Tibial nerve (tissue), 4 donors: ENCODE data around the gene RNF13. TPM values are rescaled to one million over a fixed set of nuclear protein-coding genes. Genes with fewer than 3 reads are reported as not detected.
A peak's percentile ranks its signal among the peaks of the same experiment; 100 is the strongest.

ENCODE experiments used
- DNase-seq, 2 donors: peaks; one replicate each; pipeline ENCODE4 v3.0.0-alpha.2; 2019; ENCODE audit warnings: low spot score in 2 of 2
- H3K27ac ChIP-seq, 4 donors: fragments of 200-600 bp; sonication (generic) in 3 of 4; one replicate each; pipeline ENCODE4 v1.5.1; 2017 to 2019; ENCODE audit warnings: mild to moderate bottlenecking in 1 of 4
- H3K27me3 ChIP-seq, 2 donors: fragments of 200-600 bp; sonication (generic) in 1 of 2; one replicate each; pipeline versions ENCODE4 v1.5.1 to v1.6.0; 2017 to 2019
- H3K36me3 ChIP-seq, 3 donors: fragments of 200-600 bp; sonication (generic); one replicate each; pipeline ENCODE4 v1.5.1; 2018 to 2019
- H3K4me1 ChIP-seq, 4 donors: fragments of 200-600 bp; sonication (generic) in 3 of 4; one replicate each; pipeline ENCODE4 v1.5.1; 2017 to 2019
- H3K4me3 ChIP-seq, 4 donors: fragments of 200-600 bp; sonication (generic) in 3 of 4; one replicate each; pipeline ENCODE4 v1.5.1; 2017 to 2019; ENCODE audit warnings: mild to moderate bottlenecking in 1 of 4, moderate library complexity in 1 of 4
- H3K9me3 ChIP-seq, 4 donors: fragments of 200-600 bp; sonication (generic) in 3 of 4; one replicate each; pipeline ENCODE4 v1.5.1; 2017 to 2019
- EP300 ChIP-seq, 2 donors: sonication (generic); formaldehyde crosslinking; IDR thresholded peaks; one replicate each; pipeline ENCODE4 v1.6.1; 2017; ENCODE audit warnings: antibody characterized with exemption in 2 of 2, mild to moderate bottlenecking in 1 of 2
- POLR2A ChIP-seq, 2 donors: fragments of 450-650 bp; IDR thresholded peaks; one replicate each; pipeline ENCODE4 v1.6.1; 2017; ENCODE audit warnings: antibody characterized with exemption in 2 of 2, mild to moderate bottlenecking in 2 of 2, moderate library complexity in 2 of 2
- WGBS, 2 donors: methylation state at CpG; one replicate each; pipeline ENCODE4 v1.1.5; 2018; 5-methylcytosine and 5-hydroxymethylcytosine counted together
- total RNA-seq, 4 donors: library from RNA; depleted of rRNA; stranded (reverse); fragments of >200 nt; gene quantifications; one replicate each; pipeline ENCODE4 v1.1.0, GENCODE V29; 2016
- TF ChIP-seq, protein P1 (sequence below), 5 experiments: fragments of 200-600 bp in 3 of 5; fragments of 450-650 bp in 2 of 5; sonication (generic) in 3 of 5; IDR thresholded peaks; one replicate each; pipeline ENCODE4 v1.5.1; 2016 to 2019; ENCODE audit warnings: antibody characterized with exemption in 5 of 5, mild to moderate bottlenecking in 3 of 5, moderate library complexity in 2 of 5

The RNF13 gene
- total RNA-seq, 4 donors from 2014 or later, result 107 to 142 (median 128) TPM

DNA sequence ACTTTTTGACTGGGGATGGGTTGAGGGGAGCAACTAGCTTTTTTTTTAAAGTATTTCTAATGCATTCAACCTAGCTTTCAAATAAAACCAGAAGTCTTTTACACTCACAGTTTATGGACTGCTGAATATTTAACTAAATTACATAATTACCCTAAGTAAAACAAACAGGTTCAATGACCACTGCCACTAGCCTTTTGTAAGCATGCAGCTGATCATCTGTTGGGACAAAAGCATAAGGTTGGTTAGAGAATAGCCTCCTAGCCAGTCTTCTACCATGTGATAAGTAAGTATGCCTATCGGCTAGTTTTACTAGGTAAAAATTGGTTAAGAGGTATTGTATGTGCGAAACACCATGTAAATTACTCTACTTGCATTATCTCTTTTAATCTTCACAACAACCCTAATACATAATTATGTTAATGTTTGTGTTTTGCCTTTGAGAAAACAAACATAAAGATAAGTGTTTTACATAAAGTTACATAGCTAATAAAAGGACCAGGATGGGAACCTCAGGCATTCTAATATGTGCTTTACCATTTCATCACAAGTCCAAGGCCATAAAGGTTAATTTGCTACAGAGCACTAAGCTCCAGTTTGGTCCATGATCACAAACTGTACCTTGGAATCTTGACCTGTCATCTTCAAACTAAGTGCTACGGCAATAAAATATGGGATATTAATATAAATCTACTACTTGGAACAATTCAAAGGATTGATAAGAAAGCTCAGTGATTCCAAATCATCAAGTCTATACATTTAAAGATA is 144.5 kb downstream of the RNF13 start:
- Histone ChIP-seq H3K27ac (no peak overlapping the region), H3K36me3 (peaks cover 0 to 17% (median 0%) of the 10 kb centered on the region in 3 donors), H3K4me1 (peaks cover 0 to 36% (median 8%) of the 10 kb centered on the region in 4 donors), H3K27me3 (no peaks in the 10 kb centered on the region), H3K4me3 (no peak overlapping the region), H3K9me3 (no peaks in the 10 kb centered on the region)
- DNase-seq, result no peak
- no peak for TF ChIP-seq POLR2A (IDR thresholded peaks at IDR 0.05)
- TF ChIP-seq EP300 (IDR thresholded peaks at IDR 0.05), result no peak
- TF ChIP-seq, protein P1, sequence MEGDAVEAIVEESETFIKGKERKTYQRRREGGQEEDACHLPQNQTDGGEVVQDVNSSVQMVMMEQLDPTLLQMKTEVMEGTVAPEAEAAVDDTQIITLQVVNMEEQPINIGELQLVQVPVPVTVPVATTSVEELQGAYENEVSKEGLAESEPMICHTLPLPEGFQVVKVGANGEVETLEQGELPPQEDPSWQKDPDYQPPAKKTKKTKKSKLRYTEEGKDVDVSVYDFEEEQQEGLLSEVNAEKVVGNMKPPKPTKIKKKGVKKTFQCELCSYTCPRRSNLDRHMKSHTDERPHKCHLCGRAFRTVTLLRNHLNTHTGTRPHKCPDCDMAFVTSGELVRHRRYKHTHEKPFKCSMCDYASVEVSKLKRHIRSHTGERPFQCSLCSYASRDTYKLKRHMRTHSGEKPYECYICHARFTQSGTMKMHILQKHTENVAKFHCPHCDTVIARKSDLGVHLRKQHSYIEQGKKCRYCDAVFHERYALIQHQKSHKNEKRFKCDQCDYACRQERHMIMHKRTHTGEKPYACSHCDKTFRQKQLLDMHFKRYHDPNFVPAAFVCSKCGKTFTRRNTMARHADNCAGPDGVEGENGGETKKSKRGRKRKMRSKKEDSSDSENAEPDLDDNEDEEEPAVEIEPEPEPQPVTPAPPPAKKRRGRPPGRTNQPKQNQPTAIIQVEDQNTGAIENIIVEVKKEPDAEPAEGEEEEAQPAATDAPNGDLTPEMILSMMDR (IDR thresholded peaks at IDR 0.05), result no peak
- WGBS, 2 donors, result 97 to 99% methylated on average over 3 of the region's 3 CpGs

DNA sequence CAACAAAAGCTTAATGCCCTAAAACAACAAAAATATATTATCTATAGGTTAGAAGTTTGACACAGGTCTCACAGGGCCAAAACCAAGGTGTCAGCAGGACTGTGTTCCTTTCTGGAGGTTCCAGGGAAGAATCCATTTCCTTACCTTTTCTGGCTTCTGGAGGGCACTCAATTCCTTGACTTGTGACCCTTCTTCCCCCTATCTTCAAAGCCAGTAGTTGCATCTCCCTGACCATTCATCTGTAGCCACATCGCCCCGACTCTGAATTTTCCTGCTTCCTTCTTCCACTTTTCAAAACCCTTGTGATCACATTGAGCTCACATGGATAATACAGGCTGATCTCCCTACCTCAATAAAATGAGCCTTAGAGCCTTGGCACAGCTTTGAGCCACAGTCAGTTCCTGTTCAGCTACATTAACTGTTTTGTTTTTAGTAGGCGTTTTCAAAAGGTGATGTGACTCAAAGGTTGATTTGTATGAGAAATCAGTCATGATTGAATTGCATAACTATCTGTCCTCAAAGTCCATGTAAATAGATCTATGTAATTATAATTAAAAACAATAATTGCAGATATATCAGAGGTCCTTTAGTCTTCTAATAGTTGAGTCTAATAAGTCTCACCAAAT is 145.3 kb downstream of the RNF13 start:
- TF ChIP-seq EP300 (IDR thresholded peaks at IDR 0.05) (no peak), POLR2A (IDR thresholded peaks at IDR 0.05) (no peak)
- TF ChIP-seq, protein P1 (IDR thresholded peaks at IDR 0.05), result no peak

DNA sequence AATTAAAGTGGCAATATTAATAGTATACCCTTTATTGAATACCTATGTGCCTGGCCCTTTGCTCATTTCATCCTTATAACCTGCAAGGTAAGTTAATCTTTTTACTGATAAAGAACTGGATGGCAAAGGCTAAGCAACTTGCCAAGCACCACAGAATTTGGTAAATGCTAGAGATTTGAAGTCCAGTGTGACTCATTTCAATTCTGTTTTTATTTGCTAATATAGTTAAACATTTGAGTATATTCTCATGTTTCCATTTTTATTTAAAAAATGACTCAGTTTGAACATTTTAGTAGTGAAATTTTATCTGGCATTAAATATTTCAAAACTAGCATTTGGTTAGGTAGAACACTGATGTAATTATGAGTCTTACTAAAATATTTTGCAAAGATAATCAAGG is 146.4 kb downstream of the RNF13 start:
- peaks cover 0 to 36% (median 3%) of the 10 kb centered on the region in 4 donors for H3K4me1 ChIP-seq
- no peak overlapping the region for H3K4me3 ChIP-seq

More for the DNA sequence above, 145.3 kb downstream of the RNF13 start:
- no peak for DNase-seq
- Histone ChIP-seq H3K4me1 (peaks cover 0 to 36% (median 8%) of the 10 kb centered on the region in 4 donors), H3K27ac (no peak overlapping the region), H3K4me3 (no peak overlapping the region), H3K27me3 (no peaks in the 10 kb centered on the region), H3K9me3 (no peaks in the 10 kb centered on the region), H3K36me3 (peaks cover 0 to 17% (median 0%) of the 10 kb centered on the region in 3 donors)
- WGBS, 2 donors, result 90 to 91% methylated on average over 3 of the region's 3 CpGs

DNA sequence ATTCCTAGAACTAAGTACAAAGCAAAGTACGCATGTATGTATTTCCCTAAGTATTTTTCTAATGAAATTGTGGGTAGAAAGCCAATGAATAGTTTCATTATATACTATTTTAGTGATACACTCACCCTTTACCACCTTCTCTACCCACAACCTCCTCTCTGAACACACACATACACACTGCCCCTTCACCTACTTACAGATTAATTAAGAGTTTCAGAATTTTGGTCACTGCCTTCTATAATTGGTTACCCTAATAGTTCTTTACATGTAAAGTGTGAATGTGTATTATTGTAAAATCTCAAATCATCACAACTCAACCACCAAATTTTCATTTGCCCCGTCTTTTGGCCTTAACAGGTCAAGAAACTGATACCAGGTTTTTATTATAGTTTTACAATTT is 150.5 kb downstream of the RNF13 start:
- H3K27ac ChIP-seq, result no peak overlapping the region
- TF ChIP-seq POLR2A (IDR thresholded peaks at IDR 0.05) (no peak), EP300 (IDR thresholded peaks at IDR 0.05) (no peak)
- TF ChIP-seq, protein P1 (IDR thresholded peaks at IDR 0.05), result no peak
- H3K36me3 ChIP-seq, result peaks cover 0 to 28% (median 0%) of the 10 kb centered on the region in 3 donors
- WGBS, 2 donors, result 78 to 81% methylated on average over 2 of the region's 2 CpGs
- peaks cover 0 to 53% (median 5%) of the 10 kb centered on the region in 4 donors for H3K4me1 ChIP-seq
- no peak overlapping the region for H3K4me3 ChIP-seq
- H3K9me3 ChIP-seq, result no peaks in the 10 kb centered on the region
- no peak for DNase-seq
- no peaks in the 10 kb centered on the region for H3K27me3 ChIP-seq

More for the DNA sequence above, 146.4 kb downstream of the RNF13 start:
- Histone ChIP-seq H3K9me3 (no peaks in the 10 kb centered on the region), H3K36me3 (peaks cover 0 to 17% (median 0%) of the 10 kb centered on the region in 3 donors), H3K27ac (no peak overlapping the region), H3K27me3 (no peaks in the 10 kb centered on the region)
- DNase-seq, result no peak
- TF ChIP-seq, protein P1 (IDR thresholded peaks at IDR 0.05), result no peak
- no peak for TF ChIP-seq POLR2A (IDR thresholded peaks at IDR 0.05)
- TF ChIP-seq EP300 (IDR thresholded peaks at IDR 0.05), result no peak

DNA sequence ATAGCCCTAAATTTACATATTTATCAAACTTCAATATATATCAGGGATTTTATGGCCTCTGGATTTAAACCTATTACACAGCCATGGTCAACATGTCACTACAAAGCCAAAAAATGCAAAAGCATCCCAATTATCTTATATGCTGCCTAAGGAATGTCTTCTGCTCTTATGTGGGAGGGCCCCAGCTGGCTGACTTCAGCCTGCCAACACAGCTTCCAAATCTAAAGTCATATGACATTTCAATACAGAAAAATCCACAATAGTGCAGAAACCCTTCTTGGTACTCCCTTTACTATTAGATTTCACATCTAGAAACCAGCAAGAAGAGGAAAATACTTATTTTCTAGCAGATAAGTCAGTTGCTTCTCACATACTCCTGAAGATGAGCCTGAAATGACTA is 151.3 kb downstream of the RNF13 start:
- Histone ChIP-seq H3K9me3 (no peaks in the 10 kb centered on the region), H3K4me1 (peaks cover 0 to 61% (median 10%) of the 10 kb centered on the region in 4 donors), H3K36me3 (peaks cover 0 to 21% (median 0%) of the 10 kb centered on the region in 3 donors), H3K27me3 (no peaks in the 10 kb centered on the region), H3K27ac (peak overlapping the region in 1 of 4 donors; percentile 12), H3K4me3 (no peak overlapping the region)
- no peak for DNase-seq
- TF ChIP-seq POLR2A (IDR thresholded peaks at IDR 0.05) (no peak), EP300 (IDR thresholded peaks at IDR 0.05) (no peak)
- TF ChIP-seq, protein P1 (IDR thresholded peaks at IDR 0.05), result no peak
